AML-193 (cell line): Measurements from ENCODE around the gene RND2.
"Not testable (repeated sequence)": the region's sequence is repeated elsewhere in the genome, so short reads cannot be mapped to it uniquely, and the experiment has no call there.

ENCODE experiments used
- DNase-seq, 2 experiments: peaks; one replicate each; lab custom pipeline; 2025; lab: John Stamatoyannopoulos, UW

Gene RND2

GRCh38 chr17:43024407-43025289 lies at the start of gene RND2:
RND2 (plus strand) TSS chr17:43025231; CDS start chr17:43025348, 117 bp downstream.
- DNase-seq, result peak; percentile 97 to 98

- no peak for DNase-seq
Measured at GRCh38 chr17:42975265-42975664, 49.8 kb upstream of the RND2 start.

GRCh38 chr17:42975701-42976100 lies 49.3 kb upstream of the RND2 start:
- not testable (repeated sequence) for DNase-seq

GRCh38 chr17:42979511-42980273 lies 45.3 kb upstream of the RND2 start, which contains the start of gene PTGES3L:
PTGES3L (minus strand) TSS chr17:42980080; CDS start chr17:42980053, 27 bp downstream.
- peak; percentile 40 to 58 for DNase-seq

GRCh38 chr17:42980274-42980765 lies 44.7 kb upstream of the RND2 start, which contains the start of gene RUNDC1:
RUNDC1 (plus strand) TSS chr17:42980565; CDS start chr17:42980577, 12 bp downstream.
- DNase-seq, result peak; percentile 81 to 83

- peak; percentile 51 to 53 for DNase-seq
Measured at GRCh38 chr17:42980766-42981397, 44.1 kb upstream of the RND2 start.

- no peak for DNase-seq
Measured at GRCh38 chr17:42982266-42982665, 42.8 kb upstream of the RND2 start.

GRCh38 chr17:42985225-42985624 lies 39.8 kb upstream of the RND2 start:
- peak; percentile 98 to 99 for DNase-seq

- DNase-seq, result no peak
Measured at GRCh38 chr17:42989141-42989540, 35.9 kb upstream of the RND2 start.

- no peak for DNase-seq
Measured at GRCh38 chr17:42989726-42990652, 35.0 kb upstream of the RND2 start.

GRCh38 chr17:42991471-42991870 lies 33.6 kb upstream of the RND2 start:
- no peak for DNase-seq

- DNase-seq, result no peak
Measured at GRCh38 chr17:42992872-42993271, 32.2 kb upstream of the RND2 start.

GRCh38 chr17:42993913-42994312 lies 31.1 kb upstream of the RND2 start:
- not testable (repeated sequence) for DNase-seq

- peak; percentile 48 to 66 for DNase-seq
Measured at GRCh38 chr17:42997390-42997983, 27.5 kb upstream of the RND2 start.

GRCh38 chr17:42997984-42998938 lies 26.8 kb upstream of the RND2 start, which contains the start of gene RPL27:
RPL27 (plus strand) TSS chr17:42998419; CDS start chr17:42998751, 332 bp downstream.
- DNase-seq, result peak; percentile 100

GRCh38 chr17:42999003-42999525 lies 26.0 kb upstream of the RND2 start:
- no peak for DNase-seq

GRCh38 chr17:43000894-43001293 lies 24.1 kb upstream of the RND2 start:
- DNase-seq, result not testable (repeated sequence)

- DNase-seq, result no peak
Measured at GRCh38 chr17:43003542-43004172, 21.4 kb upstream of the RND2 start.
